Osteocyte (in vitro differentiated cells): Measurements from ENCODE around the gene RSPH6A. TPM values are rescaled to one million over a fixed set of nuclear protein-coding genes. Genes with fewer than 3 reads are reported as not detected.

ENCODE experiments used
- DNase-seq: peaks from one replicate; pipeline ENCODE4 v3.0.0; 2021; ENCODE audit warnings: mixed read lengths; ENCODE audit not compliant: unreplicated experiment; ENCODE audit errors: extremely low spot score
- H3K27ac Mint-ChIP-seq: one replicate; pipeline ENCODE4 v1.8.0; 2021; ENCODE audit warnings: mild to moderate bottlenecking, mixed read lengths; ENCODE audit not compliant: unreplicated experiment
- H3K27me3 Mint-ChIP-seq: one replicate; pipeline ENCODE4 v1.8.0; 2021; ENCODE audit warnings: mixed read lengths; ENCODE audit not compliant: unreplicated experiment
- H3K36me3 Mint-ChIP-seq: one replicate; pipeline ENCODE4 v1.8.0; 2021; ENCODE audit warnings: mixed read lengths; ENCODE audit not compliant: unreplicated experiment
- H3K4me1 Mint-ChIP-seq: one replicate; pipeline ENCODE4 v1.8.0; 2021; ENCODE audit warnings: mixed read lengths; ENCODE audit not compliant: unreplicated experiment
- H3K4me3 Mint-ChIP-seq: one replicate; pipeline ENCODE4 v1.8.0; 2021; ENCODE audit warnings: mild to moderate bottlenecking, moderate library complexity, mixed read lengths; ENCODE audit not compliant: unreplicated experiment
- H3K9me3 Mint-ChIP-seq: one replicate; pipeline ENCODE4 v1.8.0; 2021; ENCODE audit warnings: mixed read lengths; ENCODE audit not compliant: unreplicated experiment
- total RNA-seq: library from RNA; stranded (reverse); gene quantifications from 2 replicates; pipeline ENCODE4 v1.2.1, GENCODE V29; 2021
- TF ChIP-seq, protein P1 (sequence below): fragments of 200-600 bp; sonication (generic); IDR thresholded peaks from 2 replicates; pipeline ENCODE4 v1.5.0; 2021; ENCODE audit warnings: antibody characterized with exemption, mild to moderate bottlenecking, moderate library complexity

Gene RSPH6A
- total RNA-seq, 1 donor from 2014 or later, result 0.30 TPM

DNA sequence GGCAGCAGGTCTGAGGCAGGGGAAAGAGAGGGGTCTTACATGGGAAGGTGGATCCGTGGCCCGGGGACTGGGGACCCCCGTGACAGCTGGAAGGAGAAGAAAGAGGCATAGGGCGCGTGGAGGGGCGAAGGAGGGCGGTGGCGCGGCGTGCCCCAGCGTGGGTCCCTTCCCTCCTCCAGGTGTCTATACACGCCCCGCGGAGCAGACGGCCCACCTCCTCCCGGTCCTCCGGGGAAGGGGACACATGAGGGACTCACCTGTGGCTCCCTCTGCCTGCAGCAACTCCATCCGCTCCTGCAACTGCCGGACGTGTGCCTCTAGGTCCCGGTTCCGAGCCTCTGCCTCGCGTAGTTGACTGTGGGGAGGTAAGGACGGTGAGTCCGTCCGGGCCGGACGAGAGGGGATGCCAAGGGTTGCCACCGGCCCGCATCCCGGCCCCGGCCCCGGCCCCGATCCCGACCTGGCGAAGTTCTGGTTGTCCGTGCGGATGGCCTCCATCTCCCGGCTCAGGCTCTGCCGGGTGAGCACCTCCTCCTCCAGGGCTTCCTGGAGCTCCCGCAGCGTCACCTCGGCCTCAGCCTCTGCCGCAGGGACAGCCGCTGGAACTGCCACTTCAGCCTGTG lies 43.7 kb downstream of the RSPH6A start:
- no peaks in the 10 kb centered on the region for H3K9me3 Mint-ChIP-seq
- no peak for DNase-seq
- TF ChIP-seq, protein P1, sequence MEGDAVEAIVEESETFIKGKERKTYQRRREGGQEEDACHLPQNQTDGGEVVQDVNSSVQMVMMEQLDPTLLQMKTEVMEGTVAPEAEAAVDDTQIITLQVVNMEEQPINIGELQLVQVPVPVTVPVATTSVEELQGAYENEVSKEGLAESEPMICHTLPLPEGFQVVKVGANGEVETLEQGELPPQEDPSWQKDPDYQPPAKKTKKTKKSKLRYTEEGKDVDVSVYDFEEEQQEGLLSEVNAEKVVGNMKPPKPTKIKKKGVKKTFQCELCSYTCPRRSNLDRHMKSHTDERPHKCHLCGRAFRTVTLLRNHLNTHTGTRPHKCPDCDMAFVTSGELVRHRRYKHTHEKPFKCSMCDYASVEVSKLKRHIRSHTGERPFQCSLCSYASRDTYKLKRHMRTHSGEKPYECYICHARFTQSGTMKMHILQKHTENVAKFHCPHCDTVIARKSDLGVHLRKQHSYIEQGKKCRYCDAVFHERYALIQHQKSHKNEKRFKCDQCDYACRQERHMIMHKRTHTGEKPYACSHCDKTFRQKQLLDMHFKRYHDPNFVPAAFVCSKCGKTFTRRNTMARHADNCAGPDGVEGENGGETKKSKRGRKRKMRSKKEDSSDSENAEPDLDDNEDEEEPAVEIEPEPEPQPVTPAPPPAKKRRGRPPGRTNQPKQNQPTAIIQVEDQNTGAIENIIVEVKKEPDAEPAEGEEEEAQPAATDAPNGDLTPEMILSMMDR, result no peak
- peaks cover 16% of the 10 kb centered on the region for H3K4me1 Mint-ChIP-seq
- peak overlapping the region; percentile 93 for H3K27ac Mint-ChIP-seq
- peak overlapping the region; percentile 44 for H3K4me3 Mint-ChIP-seq
- H3K36me3 Mint-ChIP-seq, result peaks cover 14% of the 10 kb centered on the region
- no peaks in the 10 kb centered on the region for H3K27me3 Mint-ChIP-seq

GRCh38 chr19:45770192-45771101 lies 44.7 kb downstream of the RSPH6A start:
- H3K9me3 Mint-ChIP-seq, result no peaks in the 10 kb centered on the region
- peaks cover 14% of the 10 kb centered on the region for H3K36me3 Mint-ChIP-seq

DNA sequence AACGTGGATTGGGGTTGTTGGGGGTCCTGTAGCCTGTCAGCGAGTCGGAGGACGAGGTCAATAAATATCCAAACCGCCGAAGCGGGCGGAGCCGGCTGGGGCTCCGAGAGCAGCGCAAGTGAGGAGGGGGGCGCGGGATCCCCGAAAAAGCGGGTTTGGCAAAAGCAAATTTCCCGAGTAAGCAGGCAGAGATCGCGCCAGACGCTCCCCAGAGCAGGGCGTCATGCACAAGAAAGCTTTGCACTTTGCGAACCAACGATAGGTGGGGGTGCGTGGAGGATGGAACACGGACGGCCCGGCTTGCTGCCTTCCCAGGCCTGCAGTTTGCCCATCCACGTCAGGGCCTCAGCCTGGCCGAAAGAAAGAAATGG lies 45.3 kb downstream of the RSPH6A start:
- TF ChIP-seq, protein P1, result no peak
- Mint-ChIP-seq H3K36me3 (peaks cover 14% of the 10 kb centered on the region), H3K27ac (peak overlapping the region; percentile 98), H3K4me1 (peaks cover 27% of the 10 kb centered on the region), H3K27me3 (no peaks in the 10 kb centered on the region), H3K4me3 (peak overlapping the region; percentile 94), H3K9me3 (no peaks in the 10 kb centered on the region)
- no peak for DNase-seq

More at GRCh38 chr19:45770192-45771101, 44.7 kb downstream of the RSPH6A start:
- peak; percentile 99 for DNase-seq
- Mint-ChIP-seq H3K4me1 (peaks cover 20% of the 10 kb centered on the region), H3K27me3 (no peaks in the 10 kb centered on the region), H3K27ac (peak overlapping the region; percentile 98), H3K4me3 (peak overlapping the region; percentile 94)
- TF ChIP-seq, protein P1, result peak; percentile 97

DNA sequence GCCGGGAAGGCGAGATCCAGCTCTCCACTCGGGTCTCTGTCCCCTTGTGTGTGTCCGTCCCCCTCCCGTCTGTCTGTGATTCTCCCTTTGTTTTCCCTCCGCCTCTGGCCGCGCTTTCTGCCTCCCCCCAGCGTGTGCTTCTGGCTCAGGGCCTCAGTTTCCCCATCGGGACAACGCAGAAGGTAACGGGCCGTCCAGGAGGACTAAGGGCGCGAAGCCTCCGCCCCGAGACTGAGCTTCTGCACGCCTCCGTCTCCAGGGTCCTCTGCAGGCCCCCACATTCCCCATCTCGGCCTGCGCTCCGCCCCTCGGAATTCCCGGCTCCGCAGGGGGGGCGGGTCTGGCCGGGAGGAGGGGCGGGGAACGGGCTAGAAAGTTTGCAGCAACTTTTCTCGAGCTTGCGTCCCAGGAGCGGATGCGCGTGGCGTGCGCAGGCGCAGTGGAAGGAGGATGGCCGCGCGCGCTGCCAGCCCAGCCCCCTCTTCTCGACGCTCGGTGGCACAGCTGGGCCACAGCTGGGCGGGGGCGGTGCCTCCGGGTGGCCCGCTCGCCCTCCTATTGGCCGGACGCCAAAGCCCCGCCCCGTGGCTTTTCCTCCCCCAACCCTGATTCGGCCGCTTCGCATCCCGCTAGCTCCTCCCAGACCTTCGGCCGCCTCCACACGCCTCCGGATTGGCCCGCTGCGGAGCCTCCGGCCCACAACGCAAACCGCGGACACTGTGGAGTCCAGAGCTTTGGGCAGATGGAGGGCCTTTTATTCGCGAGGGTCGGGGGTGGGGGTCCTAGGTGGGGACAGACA lies 45.9 kb downstream of the RSPH6A start, which contains the start of gene SIX5:
Gene SIX5 (minus strand): TSS at position 269 of the 799 bp plus-strand sequence. CDS start 408 bp downstream, outside the sequence.
- peak; percentile 100 for DNase-seq
- H3K36me3 Mint-ChIP-seq, result peaks cover 11% of the 10 kb centered on the region
- H3K27me3 Mint-ChIP-seq, result no peaks in the 10 kb centered on the region
- H3K9me3 Mint-ChIP-seq, result no peaks in the 10 kb centered on the region
- TF ChIP-seq, protein P1, result no peak
- peak within 1 kb of the TSS; percentile 99 for H3K27ac Mint-ChIP-seq
- peaks cover 32% of the 10 kb centered on the region for H3K4me1 Mint-ChIP-seq
- peak within 1 kb of the TSS; percentile 94 for H3K4me3 Mint-ChIP-seq
